ENCODE data around the gene ARHGAP28.
"Not testable (repeated sequence)": the region's sequence is repeated elsewhere in the genome, so short reads cannot be mapped to it uniquely, and the experiment has no call there.

ARHGAP28 gene

GRCh38 chr18:6819332-6819731 lies 89.8 kb downstream of the ARHGAP28 start:
- Histone ChIP-seq H3K4me3 (replicated peaks; ENCODE audit: insufficient read depth, low read length) (no peak overlapping the region), H3K27me3 (ENCODE audit: insufficient read depth, poor library complexity, severe bottlenecking) (no peaks in the 10 kb centered on the region), H3K27ac (replicated peaks) (no peak overlapping the region)
- TF ChIP-seq CTCF (IDR thresholded peaks at IDR 0.05; ENCODE audit: insufficient read depth, low read length) (no peak), POLR2AphosphoS5 (IDR thresholded peaks at IDR 0.05; ENCODE audit: low read depth) (no peak), SPI1 (IDR thresholded peaks at IDR 0.05; ENCODE audit: borderline replicate concordance, low read depth) (no peak), REST (IDR thresholded peaks at IDR 0.05; ENCODE audit: insufficient replicate concordance, low read depth) (no peak), GABPA (IDR thresholded peaks at IDR 0.05; ENCODE audit: low read depth) (no peak)
- no peak for DNase-seq (ENCODE audit: low read depth in 1 of 2, low spot score in 1 of 2)

GRCh38 chr18:6820314-6820713 lies 90.8 kb downstream of the ARHGAP28 start:
- no peak for DNase-seq (ENCODE audit: low read depth in 1 of 2, low spot score in 1 of 2)
- Histone ChIP-seq H3K4me3 (replicated peaks; ENCODE audit: insufficient read depth, low read length) (no peak overlapping the region), H3K27me3 (ENCODE audit: insufficient read depth, poor library complexity, severe bottlenecking) (no peaks in the 10 kb centered on the region), H3K27ac (replicated peaks) (no peak overlapping the region)
- TF ChIP-seq SPI1 (IDR thresholded peaks at IDR 0.05; ENCODE audit: borderline replicate concordance, low read depth) (no peak), REST (IDR thresholded peaks at IDR 0.05; ENCODE audit: insufficient replicate concordance, low read depth) (no peak)

GRCh38 chr18:6821356-6821755 lies 91.8 kb downstream of the ARHGAP28 start:
- DNase-seq (ENCODE audit: low read depth in 1 of 2, low spot score in 1 of 2): no peak
- H3K4me3 ChIP-seq (replicated peaks; ENCODE audit: insufficient read depth, low read length): no peak overlapping the region
- TF ChIP-seq CTCF (IDR thresholded peaks at IDR 0.05; ENCODE audit: insufficient read depth, low read length) (no peak), REST (IDR thresholded peaks at IDR 0.05; ENCODE audit: insufficient replicate concordance, low read depth) (no peak), POLR2AphosphoS5 (IDR thresholded peaks at IDR 0.05; ENCODE audit: low read depth) (no peak), SPI1 (IDR thresholded peaks at IDR 0.05; ENCODE audit: borderline replicate concordance, low read depth) (no peak), GABPA (IDR thresholded peaks at IDR 0.05; ENCODE audit: low read depth) (no peak)
- H3K27me3 ChIP-seq (ENCODE audit: insufficient read depth, poor library complexity, severe bottlenecking): no peaks in the 10 kb centered on the region
- no peak overlapping the region for H3K27ac ChIP-seq (replicated peaks)

GRCh38 chr18:6827161-6827560 lies 97.6 kb downstream of the ARHGAP28 start:
- not testable (repeated sequence) for H3K27me3 ChIP-seq (ENCODE audit: insufficient read depth, poor library complexity, severe bottlenecking); DNase-seq (ENCODE audit: low read depth in 1 of 2, low spot score in 1 of 2); H3K27ac ChIP-seq (replicated peaks); H3K4me3 ChIP-seq (replicated peaks; ENCODE audit: insufficient read depth, low read length)

GRCh38 chr18:6827566-6827965 lies 98.0 kb downstream of the ARHGAP28 start:
- not testable (repeated sequence) for DNase-seq (ENCODE audit: low read depth in 1 of 2, low spot score in 1 of 2); H3K27ac ChIP-seq (replicated peaks); H3K27me3 ChIP-seq (ENCODE audit: insufficient read depth, poor library complexity, severe bottlenecking); H3K4me3 ChIP-seq (replicated peaks; ENCODE audit: insufficient read depth, low read length)
